HL-60 (cell line): ENCODE measurements around the gene CCDC187.

ENCODE experiments used
- DNase-seq, 2 experiments: peaks; one replicate each; pipeline ENCODE4 v3.0.0-alpha.2; 2010 to 2020; ENCODE audit warnings: low read depth in 1 of 2, low spot score in 1 of 2
- H3K27ac ChIP-seq: fragments of 250-450 bp; sonication (Bioruptor Pico); replicated peaks from 2 replicates; pipeline ENCODE4 v1.5.1; 2020; ENCODE audit warnings: mild to moderate bottlenecking, moderate library complexity
- H3K27me3 ChIP-seq: fragments of 250-450 bp; sonication (Bioruptor Pico); 2 replicates; pipeline ENCODE4 v1.5.1; 2021; ENCODE audit warnings: mild to moderate bottlenecking, moderate library complexity; ENCODE audit not compliant: insufficient read depth, poor library complexity, severe bottlenecking
- H3K4me3 ChIP-seq: replicated peaks from 2 replicates; pipeline ENCODE4 v1.5.1; 2011; ENCODE audit warnings: mild to moderate bottlenecking, control low read depth, low read length; ENCODE audit not compliant: insufficient read depth
- CTCF ChIP-seq: IDR thresholded peaks from one replicate; pipeline ENCODE4 v1.5.1; 2011; ENCODE audit warnings: low read length, control low read depth, inconsistent platforms; ENCODE audit not compliant: insufficient read depth
- GABPA ChIP-seq: IDR thresholded peaks from 2 replicates; pipeline ENCODE4 v1.6.1; 2012; ENCODE audit warnings: low read depth
- POLR2AphosphoS5 ChIP-seq: IDR thresholded peaks from 2 replicates; pipeline ENCODE4 v1.6.1; 2012; ENCODE audit warnings: low read depth
- REST ChIP-seq: IDR thresholded peaks from 2 replicates; pipeline ENCODE4 v1.6.1; 2012; ENCODE audit warnings: low read depth; ENCODE audit not compliant: insufficient replicate concordance
- SPI1 ChIP-seq: IDR thresholded peaks from 2 replicates; pipeline ENCODE4 v1.6.1; 2012; ENCODE audit warnings: low read depth, mild to moderate bottlenecking, borderline replicate concordance

Gene CCDC187

GRCh38 chr9:136225748-136226679 lies 77.9 kb downstream of the CCDC187 start:
- TF ChIP-seq SPI1 (no peak), GABPA (no peak), REST (no peak), POLR2AphosphoS5 (0 out of 2 replicates have a peak, but pooled peaks have one; percentile 5), CTCF (peak; percentile 91)
- no peak overlapping the region for H3K27ac ChIP-seq
- H3K4me3 ChIP-seq: no peak overlapping the region
- no peaks in the 10 kb centered on the region for H3K27me3 ChIP-seq
- peak; percentile 50 to 78 for DNase-seq

- no peak overlapping the region for H3K27ac ChIP-seq
- DNase-seq: no peak
- TF ChIP-seq POLR2AphosphoS5: no peak
- no peak for TF ChIP-seq SPI1
- no peak for TF ChIP-seq CTCF
- no peak for TF ChIP-seq REST
- TF ChIP-seq GABPA: no peak
- no peaks in the 10 kb centered on the region for H3K27me3 ChIP-seq
- no peak overlapping the region for H3K4me3 ChIP-seq
These were observed 78.5 kb downstream of the CCDC187 start for GRCh38 chr9:136225366-136225747.

- no peak for TF ChIP-seq SPI1
- TF ChIP-seq GABPA: no peak
- no peak for TF ChIP-seq POLR2AphosphoS5
- TF ChIP-seq REST: no peak
- TF ChIP-seq CTCF: no peak
- DNase-seq: no peak
- Histone ChIP-seq H3K27ac (no peak overlapping the region), H3K4me3 (no peak overlapping the region), H3K27me3 (no peaks in the 10 kb centered on the region)
These were observed 79.8 kb downstream of the CCDC187 start for GRCh38 chr9:136223871-136224640.
